Measurements from ENCODE around the gene PANX2. TPM values are rescaled to one million over a fixed set of nuclear protein-coding genes. Genes with fewer than 3 reads are reported as not detected.

PANX2 gene
- total and polyA plus RNA-seq, 2 donors (not counting 1 experiment from before 2014, with no cell fraction given), result 0.04 to 0.59 TPM

DNA sequence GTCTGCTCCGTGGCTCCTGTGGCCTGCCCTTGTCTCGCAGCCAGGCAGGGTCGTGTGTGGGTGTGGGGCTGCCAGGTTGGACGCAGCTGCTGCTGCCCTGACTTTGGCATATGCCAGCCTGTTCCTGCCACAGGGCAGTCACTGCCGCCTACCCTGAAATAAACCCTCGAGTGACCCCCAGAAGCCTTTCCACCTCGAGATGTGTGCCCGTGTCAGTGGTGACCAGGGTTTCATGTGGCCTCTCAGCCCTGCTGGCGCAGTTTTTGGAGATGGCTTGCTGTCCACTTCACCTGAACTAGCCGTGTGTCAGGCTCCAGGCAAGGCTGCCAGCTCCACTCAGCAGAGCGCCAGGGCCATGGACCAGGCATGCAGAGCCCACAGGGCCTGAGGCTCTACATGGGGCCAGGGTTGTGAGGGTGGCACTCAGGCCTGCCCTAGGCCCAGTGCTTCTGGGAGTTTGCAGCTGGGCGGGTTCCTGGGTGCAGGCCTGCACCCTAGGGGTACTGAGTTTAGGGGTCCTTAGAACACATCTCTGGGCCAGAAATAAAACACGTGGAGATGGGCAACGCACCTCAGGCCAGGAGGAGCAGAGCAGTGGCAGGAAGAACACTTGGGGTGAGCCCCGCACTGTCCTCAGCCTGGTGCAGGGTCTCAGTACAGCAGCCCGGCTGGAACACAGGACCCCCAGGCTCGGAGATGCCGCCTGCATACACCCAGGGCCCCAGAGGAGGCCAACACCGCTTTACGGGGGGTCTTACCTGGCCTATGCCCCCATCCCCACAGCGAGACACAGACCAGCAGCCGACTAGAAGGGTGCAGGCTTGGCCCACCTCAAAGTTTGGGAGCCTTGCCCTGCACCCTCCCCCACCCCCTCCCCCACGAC lies 8.8 kb upstream of the PANX2 start:
- 92% methylated on average over 22 of the region's 23 CpGs for WGBS (ENCODE audit: insufficient coverage)

More for the DNA sequence above, 8.8 kb upstream of the PANX2 start:
- ATAC-seq (ENCODE audit: low read depth) (no peak), DNase-seq (no peak)
- no peaks in the 10 kb centered on the region for H3K4me1 Mint-ChIP-seq
- no peak overlapping the region for H3K27ac Mint-ChIP-seq
- Histone ChIP-seq H3K9me3 (ENCODE audit: control extremely low read depth in 1 of 3, control insufficient read depth in 2 of 3, insufficient read depth in 1 of 3, low read length in 2 of 3) (peaks cover 0 to 5% (median 0%) of the 10 kb centered on the region in 3 donors), H4K20me1 (ENCODE audit: control insufficient read depth, insufficient read depth, low read length, poor library complexity, severe bottlenecking) (no peaks in the 10 kb centered on the region), H3K36me3 (replicated peaks in 1 of 2; ENCODE audit: control extremely low read depth in 1 of 2, control insufficient read depth in 1 of 2, extremely low read depth in 1 of 2, insufficient read depth in 2 of 2, low read length in 1 of 2) (no peaks in the 10 kb centered on the region), H2AFZ (ENCODE audit: insufficient read depth, low read depth, low read length, poor library complexity, severe bottlenecking) (no peak overlapping the region), H3K4me1 (ENCODE audit: control insufficient read depth in 2 of 2, insufficient read depth in 2 of 2, low read length in 2 of 2) (no peaks in the 10 kb centered on the region), H3K27me3 (replicated peaks in 1 of 4; ENCODE audit: control extremely low read depth in 1 of 4, control insufficient read depth in 3 of 4, insufficient read depth in 4 of 4, low read length in 3 of 4) (peaks cover 0 to 6% (median 2%) of the 10 kb centered on the region in 4 experiments), H3K79me2 (ENCODE audit: control insufficient read depth, insufficient read depth, low read length) (no peaks in the 10 kb centered on the region), H3K9ac (ENCODE audit: low read length) (no peak overlapping the region), H3K4me3 (ENCODE audit: control extremely low read depth in 1 of 5, extremely low read depth in 1 of 5, insufficient read depth in 1 of 5, low read depth in 2 of 5, low read length in 4 of 5) (no peak overlapping the region), H3K4me2 (replicated peaks; ENCODE audit: low read depth, low read length, poor library complexity, severe bottlenecking) (no peak overlapping the region), H3K27ac (ENCODE audit: low read length in 2 of 2) (no peak overlapping the region)
- no peak for TF ChIP-seq EZH2 (IDR thresholded peaks at IDR 0.05; ENCODE audit: borderline replicate concordance, insufficient read depth, low read depth, low read length, poor library complexity, severe bottlenecking)
- TF ChIP-seq, protein P1, sequence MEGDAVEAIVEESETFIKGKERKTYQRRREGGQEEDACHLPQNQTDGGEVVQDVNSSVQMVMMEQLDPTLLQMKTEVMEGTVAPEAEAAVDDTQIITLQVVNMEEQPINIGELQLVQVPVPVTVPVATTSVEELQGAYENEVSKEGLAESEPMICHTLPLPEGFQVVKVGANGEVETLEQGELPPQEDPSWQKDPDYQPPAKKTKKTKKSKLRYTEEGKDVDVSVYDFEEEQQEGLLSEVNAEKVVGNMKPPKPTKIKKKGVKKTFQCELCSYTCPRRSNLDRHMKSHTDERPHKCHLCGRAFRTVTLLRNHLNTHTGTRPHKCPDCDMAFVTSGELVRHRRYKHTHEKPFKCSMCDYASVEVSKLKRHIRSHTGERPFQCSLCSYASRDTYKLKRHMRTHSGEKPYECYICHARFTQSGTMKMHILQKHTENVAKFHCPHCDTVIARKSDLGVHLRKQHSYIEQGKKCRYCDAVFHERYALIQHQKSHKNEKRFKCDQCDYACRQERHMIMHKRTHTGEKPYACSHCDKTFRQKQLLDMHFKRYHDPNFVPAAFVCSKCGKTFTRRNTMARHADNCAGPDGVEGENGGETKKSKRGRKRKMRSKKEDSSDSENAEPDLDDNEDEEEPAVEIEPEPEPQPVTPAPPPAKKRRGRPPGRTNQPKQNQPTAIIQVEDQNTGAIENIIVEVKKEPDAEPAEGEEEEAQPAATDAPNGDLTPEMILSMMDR (IDR thresholded peaks at IDR 0.05), result no peak
- H3K27me3 Mint-ChIP-seq, result peaks cover 33% of the 10 kb centered on the region
- intact Hi-C loops (cut with micrococcal nuclease), result no loop called here
- POLR2A ChIA-PET, result no interaction called here
- CTCF ChIA-PET, result interaction anchor here (0.9 kb wide), 1 partner anchor 335 kb away, joined by 3 read pairs; no protein-coding TSS in a partner anchor
- H3K9me3 Mint-ChIP-seq (ENCODE audit: insufficient read depth), result no peaks in the 10 kb centered on the region
- H3K4me3 Mint-ChIP-seq, result no peak overlapping the region
